ENCODE measurements around the gene GSK3A. TPM values are rescaled to one million over a fixed set of nuclear protein-coding genes. Genes with fewer than 3 reads are reported as not detected.

GSK3A gene
- total RNA-seq, 1 experiment from 2014 or later = 50.8 TPM

DNA sequence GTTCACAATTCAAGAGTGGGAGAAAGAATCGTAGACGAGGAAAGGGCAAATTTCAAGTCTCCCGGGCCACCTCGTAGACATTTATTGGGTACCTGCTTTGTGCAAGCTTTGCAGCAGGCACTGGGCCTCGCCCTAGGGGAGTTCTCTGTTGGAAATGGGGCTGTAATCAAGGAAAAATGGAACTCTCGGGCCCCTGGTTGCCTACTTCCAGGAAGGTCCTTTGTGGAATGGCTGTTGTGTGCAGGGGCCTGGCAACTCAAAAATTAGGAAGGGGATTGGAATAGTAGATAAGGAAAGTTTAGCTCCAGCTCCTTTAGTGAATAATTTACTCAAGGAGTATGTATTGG lies 21.7 kb downstream of the GSK3A start:
- peak overlapping the region; percentile 98 for H3K27ac Mint-ChIP-seq
- peaks cover 23% of the 10 kb centered on the region for H3K36me3 Mint-ChIP-seq
- DNase-seq (ENCODE audit: low spot score) = no peak
- H3K27me3 Mint-ChIP-seq (ENCODE audit: low read depth) = no peaks in the 10 kb centered on the region; the same call in 1 of the 2 replicates
- CTCF ChIA-PET = interaction anchor here (0.8 to 2.5 kb wide), 4 partner anchors 22 to 112 kb away, joined by 3 to 18 read pairs (median 8); partner anchors contain the start of genes GSK3A and POU2F2
- ATAC-seq = no peak
- H3K4me3 Mint-ChIP-seq = peak overlapping the region; percentile 97
- POLR2A ChIA-PET = interaction anchor here (1.0 to 1.2 kb wide), 2 partner anchors 23 to 85 kb away, joined by 3 read pairs; no protein-coding TSS in a partner anchor
- no peaks in the 10 kb centered on the region for H3K9me3 Mint-ChIP-seq
- peaks cover 35% of the 10 kb centered on the region for H3K4me1 Mint-ChIP-seq
- TF ChIP-seq OVOL2 (CRISPR knock-in tag; IDR thresholded peaks at IDR 0.05; ENCODE audit: borderline replicate concordance) (no peak), CREM (CRISPR knock-in tag; IDR thresholded peaks at IDR 0.05) (no peak), NFE2L1 (CRISPR knock-in tag; IDR thresholded peaks at IDR 0.05) (no peak)
- TF ChIP-seq, protein P1, sequence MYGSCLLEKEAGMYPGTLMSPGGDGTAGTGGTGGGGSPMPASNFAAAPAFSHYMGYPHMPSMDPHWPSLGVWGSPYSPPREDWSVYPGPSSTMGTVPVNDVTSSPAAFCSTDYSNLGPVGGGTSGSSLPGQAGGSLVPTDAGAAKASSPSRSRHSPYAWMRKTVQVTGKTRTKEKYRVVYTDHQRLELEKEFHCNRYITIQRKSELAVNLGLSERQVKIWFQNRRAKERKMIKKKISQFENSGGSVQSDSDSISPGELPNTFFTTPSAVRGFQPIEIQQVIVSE (CRISPR knock-in tag; IDR thresholded peaks at IDR 0.05; ENCODE audit: borderline replicate concordance) = no peak
- TF ChIP-seq, protein P2, sequence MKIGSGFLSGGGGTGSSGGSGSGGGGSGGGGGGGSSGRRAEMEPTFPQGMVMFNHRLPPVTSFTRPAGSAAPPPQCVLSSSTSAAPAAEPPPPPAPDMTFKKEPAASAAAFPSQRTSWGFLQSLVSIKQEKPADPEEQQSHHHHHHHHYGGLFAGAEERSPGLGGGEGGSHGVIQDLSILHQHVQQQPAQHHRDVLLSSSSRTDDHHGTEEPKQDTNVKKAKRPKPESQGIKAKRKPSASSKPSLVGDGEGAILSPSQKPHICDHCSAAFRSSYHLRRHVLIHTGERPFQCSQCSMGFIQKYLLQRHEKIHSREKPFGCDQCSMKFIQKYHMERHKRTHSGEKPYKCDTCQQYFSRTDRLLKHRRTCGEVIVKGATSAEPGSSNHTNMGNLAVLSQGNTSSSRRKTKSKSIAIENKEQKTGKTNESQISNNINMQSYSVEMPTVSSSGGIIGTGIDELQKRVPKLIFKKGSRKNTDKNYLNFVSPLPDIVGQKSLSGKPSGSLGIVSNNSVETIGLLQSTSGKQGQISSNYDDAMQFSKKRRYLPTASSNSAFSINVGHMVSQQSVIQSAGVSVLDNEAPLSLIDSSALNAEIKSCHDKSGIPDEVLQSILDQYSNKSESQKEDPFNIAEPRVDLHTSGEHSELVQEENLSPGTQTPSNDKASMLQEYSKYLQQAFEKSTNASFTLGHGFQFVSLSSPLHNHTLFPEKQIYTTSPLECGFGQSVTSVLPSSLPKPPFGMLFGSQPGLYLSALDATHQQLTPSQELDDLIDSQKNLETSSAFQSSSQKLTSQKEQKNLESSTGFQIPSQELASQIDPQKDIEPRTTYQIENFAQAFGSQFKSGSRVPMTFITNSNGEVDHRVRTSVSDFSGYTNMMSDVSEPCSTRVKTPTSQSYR (CRISPR knock-in tag; IDR thresholded peaks at IDR 0.05) = no peak

DNA sequence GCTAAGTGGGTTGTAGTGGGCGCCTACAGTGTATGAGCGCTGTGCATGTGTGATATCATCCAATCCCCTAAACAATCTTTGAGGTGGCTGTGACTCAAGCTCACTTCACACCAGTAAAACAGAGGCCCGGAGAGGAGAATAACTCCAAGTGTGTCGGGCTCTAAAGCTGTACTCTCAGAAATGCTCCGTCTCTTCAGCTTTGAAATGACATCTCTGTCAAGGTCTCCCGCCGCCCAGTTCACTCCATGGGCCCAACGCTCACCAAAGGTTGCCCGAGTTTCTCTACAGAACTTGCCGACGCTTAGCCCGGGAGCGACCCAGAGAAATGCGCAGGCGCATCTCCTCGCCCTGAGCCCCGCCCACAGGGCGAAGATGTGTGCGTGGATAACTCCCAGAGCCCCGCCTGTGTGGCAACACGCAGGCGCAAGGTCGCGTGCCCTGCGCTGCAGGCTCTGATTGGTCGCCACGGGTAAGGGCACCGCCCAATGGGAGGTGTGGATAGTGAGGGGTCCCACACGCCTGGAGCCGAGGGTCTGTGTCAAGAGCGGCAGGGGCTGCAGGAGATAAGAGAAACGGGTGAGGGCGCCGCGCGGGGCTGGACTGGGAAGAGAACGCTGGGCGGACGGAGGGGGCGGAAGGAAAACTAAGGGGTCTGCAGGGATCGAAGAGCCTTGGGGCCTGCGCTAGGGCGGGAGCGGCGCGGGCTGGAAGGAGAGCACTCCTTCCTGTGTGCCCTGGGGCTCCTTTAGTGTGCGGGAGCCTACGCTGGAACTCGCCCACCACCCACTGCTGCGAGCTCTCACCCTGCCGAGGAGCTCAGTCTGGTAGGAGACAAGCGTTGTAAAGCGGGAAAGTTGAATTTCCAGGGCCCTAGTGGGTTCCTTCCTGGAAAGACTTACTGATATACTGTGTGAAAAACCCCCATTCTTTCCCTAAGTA lies 22.3 kb downstream of the GSK3A start, which contains the start of gene ZNF526:
TSS of gene ZNF526 (plus strand) at position 501 of the 939 bp plus-strand sequence. CDS start 4,092 bp downstream, outside the sequence.
- CTCF ChIA-PET = interaction anchor here (0.8 to 2.5 kb wide), 5 partner anchors 23 to 111 kb away, joined by 3 to 18 read pairs (median 6); partner anchors contain the start of genes GSK3A and POU2F2
- ATAC-seq (peak; percentile 87), DNase-seq (ENCODE audit: low spot score) (peak; percentile 99)
- no peaks in the 10 kb centered on the region; the same call in 1 of the 2 replicates for H3K27me3 Mint-ChIP-seq (ENCODE audit: low read depth)
- H3K4me1 Mint-ChIP-seq = peaks cover 40% of the 10 kb centered on the region
- H3K4me3 Mint-ChIP-seq = peak within 1 kb of the TSS; percentile 97
- peaks cover 26% of the 10 kb centered on the region for H3K36me3 Mint-ChIP-seq
- H3K9me3 Mint-ChIP-seq = no peaks in the 10 kb centered on the region
- POLR2A ChIA-PET = interaction anchor here (1.0 to 1.2 kb wide), 2 partner anchors 23 to 85 kb away, joined by 3 read pairs; no protein-coding TSS in a partner anchor
- peak within 1 kb of the TSS; percentile 98 for H3K27ac Mint-ChIP-seq
- TF ChIP-seq ETV6 (CRISPR knock-in tag; IDR thresholded peaks at IDR 0.05) (0 out of 2 replicates have a peak, but pooled peaks have one; percentile 79), NFYB (CRISPR knock-in tag; conservative IDR thresholded peaks at IDR 0.05; ENCODE audit: low read depth) (peak; percentile 99), NFE2L1 (CRISPR knock-in tag; IDR thresholded peaks at IDR 0.05) (0 out of 2 replicates have a peak, but pooled peaks have one; percentile 45), TEAD4 (CRISPR knock-in tag; IDR thresholded peaks at IDR 0.05) (no peak), ZNF121 (CRISPR knock-in tag; IDR thresholded peaks at IDR 0.05) (no peak), SP1 (CRISPR knock-in tag; conservative IDR thresholded peaks at IDR 0.05) (peak; percentile 94), SMAD3 (CRISPR knock-in tag; IDR thresholded peaks at IDR 0.05; ENCODE audit: borderline replicate concordance) (peak; percentile 65; the same call in 1 of the 2 replicates), FOXK1 (CRISPR knock-in tag; IDR thresholded peaks at IDR 0.05) (peak; percentile 88), GABPB1 (CRISPR knock-in tag; IDR thresholded peaks at IDR 0.05) (peak; percentile 41; the same call in 1 of the 2 replicates), MXD4 (CRISPR knock-in tag; IDR thresholded peaks at IDR 0.05; ENCODE audit: borderline replicate concordance) (no peak)
- TF ChIP-seq, protein P3, sequence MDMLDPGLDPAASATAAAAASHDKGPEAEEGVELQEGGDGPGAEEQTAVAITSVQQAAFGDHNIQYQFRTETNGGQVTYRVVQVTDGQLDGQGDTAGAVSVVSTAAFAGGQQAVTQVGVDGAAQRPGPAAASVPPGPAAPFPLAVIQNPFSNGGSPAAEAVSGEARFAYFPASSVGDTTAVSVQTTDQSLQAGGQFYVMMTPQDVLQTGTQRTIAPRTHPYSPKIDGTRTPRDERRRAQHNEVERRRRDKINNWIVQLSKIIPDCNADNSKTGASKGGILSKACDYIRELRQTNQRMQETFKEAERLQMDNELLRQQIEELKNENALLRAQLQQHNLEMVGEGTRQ (CRISPR knock-in tag; IDR thresholded peaks at IDR 0.05) = peak; percentile 94
- TF ChIP-seq, protein P4, sequence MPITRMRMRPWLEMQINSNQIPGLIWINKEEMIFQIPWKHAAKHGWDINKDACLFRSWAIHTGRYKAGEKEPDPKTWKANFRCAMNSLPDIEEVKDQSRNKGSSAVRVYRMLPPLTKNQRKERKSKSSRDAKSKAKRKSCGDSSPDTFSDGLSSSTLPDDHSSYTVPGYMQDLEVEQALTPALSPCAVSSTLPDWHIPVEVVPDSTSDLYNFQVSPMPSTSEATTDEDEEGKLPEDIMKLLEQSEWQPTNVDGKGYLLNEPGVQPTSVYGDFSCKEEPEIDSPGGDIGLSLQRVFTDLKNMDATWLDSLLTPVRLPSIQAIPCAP (CRISPR knock-in tag; IDR thresholded peaks at IDR 0.05) = peak; percentile 80; the same call in 1 of the 2 replicates
- TF ChIP-seq, protein P5, sequence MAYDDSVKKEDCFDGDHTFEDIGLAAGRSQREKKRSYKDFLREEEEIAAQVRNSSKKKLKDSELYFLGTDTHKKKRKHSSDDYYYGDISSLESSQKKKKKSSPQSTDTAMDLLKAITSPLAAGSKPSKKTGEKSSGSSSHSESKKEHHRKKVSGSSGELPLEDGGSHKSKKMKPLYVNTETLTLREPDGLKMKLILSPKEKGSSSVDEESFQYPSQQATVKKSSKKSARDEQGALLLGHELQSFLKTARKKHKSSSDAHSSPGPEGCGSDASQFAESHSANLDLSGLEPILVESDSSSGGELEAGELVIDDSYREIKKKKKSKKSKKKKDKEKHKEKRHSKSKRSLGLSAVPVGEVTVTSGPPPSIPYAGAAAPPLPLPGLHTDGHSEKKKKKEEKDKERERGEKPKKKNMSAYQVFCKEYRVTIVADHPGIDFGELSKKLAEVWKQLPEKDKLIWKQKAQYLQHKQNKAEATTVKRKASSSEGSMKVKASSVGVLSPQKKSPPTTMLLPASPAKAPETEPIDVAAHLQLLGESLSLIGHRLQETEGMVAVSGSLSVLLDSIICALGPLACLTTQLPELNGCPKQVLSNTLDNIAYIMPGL (CRISPR knock-in tag; IDR thresholded peaks at IDR 0.05) = 0 out of 2 replicates have a peak, but pooled peaks have one; percentile 18
- TF ChIP-seq, protein P6, sequence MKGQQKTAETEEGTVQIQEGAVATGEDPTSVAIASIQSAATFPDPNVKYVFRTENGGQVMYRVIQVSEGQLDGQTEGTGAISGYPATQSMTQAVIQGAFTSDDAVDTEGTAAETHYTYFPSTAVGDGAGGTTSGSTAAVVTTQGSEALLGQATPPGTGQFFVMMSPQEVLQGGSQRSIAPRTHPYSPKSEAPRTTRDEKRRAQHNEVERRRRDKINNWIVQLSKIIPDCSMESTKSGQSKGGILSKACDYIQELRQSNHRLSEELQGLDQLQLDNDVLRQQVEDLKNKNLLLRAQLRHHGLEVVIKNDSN (CRISPR knock-in tag; IDR thresholded peaks at IDR 0.05) = peak; percentile 95
- TF ChIP-seq, protein P7, sequence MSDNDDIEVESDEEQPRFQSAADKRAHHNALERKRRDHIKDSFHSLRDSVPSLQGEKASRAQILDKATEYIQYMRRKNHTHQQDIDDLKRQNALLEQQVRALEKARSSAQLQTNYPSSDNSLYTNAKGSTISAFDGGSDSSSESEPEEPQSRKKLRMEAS (CRISPR knock-in tag; IDR thresholded peaks at IDR 0.05) = peak; percentile 88
- TF ChIP-seq, protein P2 (CRISPR knock-in tag; IDR thresholded peaks at IDR 0.05) = no peak

Measured in WTC11 (cell line).